ENCODE measurements around the gene ERGIC1. TPM values are rescaled to one million over a fixed set of nuclear protein-coding genes. Genes with fewer than 3 reads are reported as not detected.

Gene ERGIC1
- total RNA-seq, 1 donor from 2014 or later: 158 TPM

DNA sequence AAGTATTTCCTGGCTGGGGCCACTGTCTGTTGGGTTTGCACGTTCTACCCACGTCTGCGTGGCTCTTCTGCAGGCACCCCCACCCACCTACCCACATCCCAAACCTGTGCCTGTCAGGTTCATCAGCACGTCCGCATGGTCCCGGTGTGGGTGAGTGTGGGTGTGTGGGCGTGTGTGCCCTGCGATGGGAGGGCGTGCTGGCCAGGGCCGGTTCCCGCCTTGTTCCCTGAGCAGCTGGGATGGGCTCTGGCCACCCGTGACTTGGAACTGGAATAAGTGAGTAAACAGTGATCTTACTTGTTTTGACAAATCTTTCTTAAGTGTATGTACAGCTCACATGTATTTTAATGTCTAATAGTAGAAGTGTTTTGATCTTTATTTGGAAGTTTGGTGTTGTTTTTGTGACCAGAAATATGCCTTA is 20.4 kb downstream of the ERGIC1 start:
- Mint-ChIP-seq H3K36me3 (ENCODE audit: insufficient read depth) (no peaks in the 10 kb centered on the region), H3K27ac (no peak overlapping the region), H3K4me1 (ENCODE audit: low read depth) (peaks cover 21% of the 10 kb centered on the region), H3K27me3 (no peaks in the 10 kb centered on the region), H3K9me3 (ENCODE audit: low read depth) (no peaks in the 10 kb centered on the region), H3K4me3 (ENCODE audit: low read depth) (no peak overlapping the region)
- TF ChIP-seq, protein P1, sequence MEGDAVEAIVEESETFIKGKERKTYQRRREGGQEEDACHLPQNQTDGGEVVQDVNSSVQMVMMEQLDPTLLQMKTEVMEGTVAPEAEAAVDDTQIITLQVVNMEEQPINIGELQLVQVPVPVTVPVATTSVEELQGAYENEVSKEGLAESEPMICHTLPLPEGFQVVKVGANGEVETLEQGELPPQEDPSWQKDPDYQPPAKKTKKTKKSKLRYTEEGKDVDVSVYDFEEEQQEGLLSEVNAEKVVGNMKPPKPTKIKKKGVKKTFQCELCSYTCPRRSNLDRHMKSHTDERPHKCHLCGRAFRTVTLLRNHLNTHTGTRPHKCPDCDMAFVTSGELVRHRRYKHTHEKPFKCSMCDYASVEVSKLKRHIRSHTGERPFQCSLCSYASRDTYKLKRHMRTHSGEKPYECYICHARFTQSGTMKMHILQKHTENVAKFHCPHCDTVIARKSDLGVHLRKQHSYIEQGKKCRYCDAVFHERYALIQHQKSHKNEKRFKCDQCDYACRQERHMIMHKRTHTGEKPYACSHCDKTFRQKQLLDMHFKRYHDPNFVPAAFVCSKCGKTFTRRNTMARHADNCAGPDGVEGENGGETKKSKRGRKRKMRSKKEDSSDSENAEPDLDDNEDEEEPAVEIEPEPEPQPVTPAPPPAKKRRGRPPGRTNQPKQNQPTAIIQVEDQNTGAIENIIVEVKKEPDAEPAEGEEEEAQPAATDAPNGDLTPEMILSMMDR (IDR thresholded peaks at IDR 0.05; ENCODE audit: unreplicated experiment): no peak
- DNase-seq (ENCODE audit: low spot score, unreplicated experiment): no peak

DNA sequence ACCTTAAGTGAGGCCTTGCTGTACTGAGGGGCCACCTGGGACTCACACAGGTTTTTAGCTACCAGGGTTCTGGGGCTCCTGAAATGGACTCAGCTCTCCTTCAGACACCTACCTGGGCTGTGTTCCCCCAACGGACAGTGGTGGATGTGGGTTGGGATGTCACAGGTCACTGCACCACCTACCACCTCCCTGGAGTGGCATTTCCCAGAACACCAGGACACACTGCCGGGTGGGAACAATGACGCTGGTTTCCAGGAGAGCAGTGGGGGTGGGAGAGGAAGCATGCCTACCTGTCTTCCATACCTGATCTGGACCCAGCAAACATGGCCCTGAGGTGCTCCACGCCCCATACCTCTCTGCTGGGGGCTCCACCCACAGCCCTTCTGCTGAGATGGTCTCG is 20.9 kb downstream of the ERGIC1 start:
- H3K27me3 Mint-ChIP-seq: no peaks in the 10 kb centered on the region
- TF ChIP-seq, protein P1 (IDR thresholded peaks at IDR 0.05; ENCODE audit: unreplicated experiment): no peak
- no peaks in the 10 kb centered on the region for H3K9me3 Mint-ChIP-seq (ENCODE audit: low read depth)
- H3K36me3 Mint-ChIP-seq (ENCODE audit: insufficient read depth): no peaks in the 10 kb centered on the region
- no peak for DNase-seq (ENCODE audit: low spot score, unreplicated experiment)
- no peak overlapping the region for H3K27ac Mint-ChIP-seq
- H3K4me3 Mint-ChIP-seq (ENCODE audit: low read depth): no peak overlapping the region
- H3K4me1 Mint-ChIP-seq (ENCODE audit: low read depth): peaks cover 22% of the 10 kb centered on the region

DNA sequence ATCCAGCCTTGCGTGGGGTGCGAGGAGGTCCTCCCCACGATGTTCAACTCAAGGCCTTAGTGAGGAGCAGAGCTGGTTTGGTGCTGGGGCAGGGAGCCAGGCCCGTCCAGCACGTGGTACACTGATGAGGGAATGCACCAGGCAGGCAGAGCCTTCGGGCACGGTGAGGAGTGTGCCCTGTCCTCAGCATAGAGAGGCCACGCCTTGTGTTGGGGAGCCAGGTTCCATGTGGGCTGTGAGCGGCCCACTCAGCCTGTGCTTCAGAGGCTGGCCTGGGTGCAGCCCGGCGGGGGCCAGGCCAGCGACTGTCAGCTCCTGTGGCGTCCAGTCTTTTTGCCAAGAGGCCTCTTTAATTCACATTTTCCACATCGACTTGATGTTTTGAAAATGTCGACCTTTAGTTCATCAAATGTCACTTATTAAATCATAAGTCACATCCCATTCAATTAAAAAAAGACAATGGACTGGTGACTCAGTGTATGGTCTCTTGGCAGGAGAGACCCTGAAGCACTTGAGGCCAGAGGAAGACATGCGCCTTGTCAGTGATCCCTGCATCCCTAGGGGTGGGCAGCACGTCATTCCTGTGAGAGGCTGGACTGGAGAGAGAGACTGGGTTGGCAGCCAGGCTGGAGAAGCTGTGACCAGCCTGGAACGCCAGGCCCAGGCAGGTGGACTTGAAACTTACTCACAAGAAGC is 21.7 kb downstream of the ERGIC1 start:
- Mint-ChIP-seq H3K36me3 (ENCODE audit: insufficient read depth) (no peaks in the 10 kb centered on the region), H3K27ac (peak overlapping the region; percentile 6), H3K9me3 (ENCODE audit: low read depth) (no peaks in the 10 kb centered on the region)

DNA sequence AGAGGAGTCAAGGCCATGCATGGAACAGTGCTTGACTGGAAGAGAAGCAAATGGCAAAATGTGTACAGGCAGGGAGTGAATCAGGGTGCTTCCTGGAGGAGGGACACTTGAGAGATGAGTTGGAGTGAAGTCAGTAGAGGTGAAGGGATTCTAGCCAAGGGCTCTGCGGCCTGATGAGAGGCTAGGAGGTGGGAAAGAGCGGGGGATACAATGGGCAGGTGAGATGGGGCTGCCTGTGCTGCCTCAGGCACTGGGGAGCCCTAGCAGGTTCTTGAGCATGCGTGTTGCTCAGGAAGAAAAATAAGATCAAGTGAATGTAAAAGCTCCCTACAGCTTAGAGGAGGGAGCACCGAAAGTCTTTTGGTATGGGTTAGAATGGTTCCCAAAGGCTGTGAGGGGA is 22.3 kb downstream of the ERGIC1 start:
- no peak for DNase-seq (ENCODE audit: low spot score, unreplicated experiment)
- Mint-ChIP-seq H3K9me3 (ENCODE audit: low read depth) (no peaks in the 10 kb centered on the region), H3K27ac (peak overlapping the region; percentile 6), H3K4me1 (ENCODE audit: low read depth) (peaks cover 26% of the 10 kb centered on the region), H3K36me3 (ENCODE audit: insufficient read depth) (no peaks in the 10 kb centered on the region), H3K27me3 (no peaks in the 10 kb centered on the region), H3K4me3 (ENCODE audit: low read depth) (no peak overlapping the region)
- TF ChIP-seq, protein P1 (IDR thresholded peaks at IDR 0.05; ENCODE audit: unreplicated experiment): no peak

More for the DNA sequence above, 21.7 kb downstream of the ERGIC1 start:
- no peak overlapping the region for H3K4me3 Mint-ChIP-seq (ENCODE audit: low read depth)
- DNase-seq (ENCODE audit: low spot score, unreplicated experiment): no peak
- peaks cover 25% of the 10 kb centered on the region for H3K4me1 Mint-ChIP-seq (ENCODE audit: low read depth)
- no peaks in the 10 kb centered on the region for H3K27me3 Mint-ChIP-seq
- TF ChIP-seq, protein P1 (IDR thresholded peaks at IDR 0.05; ENCODE audit: unreplicated experiment): no peak

DNA sequence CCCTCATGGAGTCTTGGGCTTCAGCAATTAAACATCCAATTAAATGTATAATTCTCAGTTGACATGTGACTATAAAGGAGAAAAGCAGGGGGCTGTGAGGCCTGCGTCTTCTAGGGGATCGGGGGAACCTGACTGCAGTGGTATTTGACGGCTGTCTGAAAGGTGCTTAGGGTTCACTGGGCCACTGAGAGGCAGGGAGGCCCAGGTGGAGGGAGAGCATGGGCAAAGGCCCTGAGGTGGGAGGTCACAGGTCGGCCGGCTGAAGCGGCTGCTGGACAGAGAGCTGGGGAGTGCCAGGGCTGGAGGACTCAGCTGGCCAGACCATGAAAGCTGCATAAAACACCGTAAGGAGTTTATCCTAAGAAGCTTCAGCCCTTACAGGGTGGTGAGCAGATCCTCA is 23.9 kb downstream of the ERGIC1 start:
- H3K27ac Mint-ChIP-seq: peak overlapping the region; percentile 91
- no peaks in the 10 kb centered on the region for H3K36me3 Mint-ChIP-seq (ENCODE audit: insufficient read depth)
- DNase-seq (ENCODE audit: low spot score, unreplicated experiment): no peak
- H3K4me3 Mint-ChIP-seq (ENCODE audit: low read depth): no peak overlapping the region
- H3K9me3 Mint-ChIP-seq (ENCODE audit: low read depth): no peaks in the 10 kb centered on the region
- H3K4me1 Mint-ChIP-seq (ENCODE audit: low read depth): peaks cover 27% of the 10 kb centered on the region
- TF ChIP-seq, protein P1 (IDR thresholded peaks at IDR 0.05; ENCODE audit: unreplicated experiment): no peak
- H3K27me3 Mint-ChIP-seq: no peaks in the 10 kb centered on the region
